HG02763 (cell line): ENCODE results near the gene B3GAT3.
A peak's percentile ranks its signal among the peaks of the same experiment; 100 is the strongest.
"Not testable (repeated sequence)": the region's sequence is repeated elsewhere in the genome, so short reads cannot be mapped to it uniquely, and the experiment has no call there.

Experiments used
- ATAC-seq: cut with Tn5 transposase; IDR thresholded peaks from one replicate; pipeline ENCODE4 v1.9.1; 2021; ENCODE audit warnings: mild to moderate bottlenecking, moderate library complexity; ENCODE audit not compliant: unreplicated experiment

Gene B3GAT3

GRCh38 chr11:62580959-62581715, 40.6 kb downstream of the B3GAT3 start:
- no peak for ATAC-seq

GRCh38 chr11:62579252-62579651, 42.5 kb downstream of the B3GAT3 start:
- ATAC-seq: no peak

GRCh38 chr11:62578541-62578940, 43.2 kb downstream of the B3GAT3 start:
- ATAC-seq: no peak

DNA sequence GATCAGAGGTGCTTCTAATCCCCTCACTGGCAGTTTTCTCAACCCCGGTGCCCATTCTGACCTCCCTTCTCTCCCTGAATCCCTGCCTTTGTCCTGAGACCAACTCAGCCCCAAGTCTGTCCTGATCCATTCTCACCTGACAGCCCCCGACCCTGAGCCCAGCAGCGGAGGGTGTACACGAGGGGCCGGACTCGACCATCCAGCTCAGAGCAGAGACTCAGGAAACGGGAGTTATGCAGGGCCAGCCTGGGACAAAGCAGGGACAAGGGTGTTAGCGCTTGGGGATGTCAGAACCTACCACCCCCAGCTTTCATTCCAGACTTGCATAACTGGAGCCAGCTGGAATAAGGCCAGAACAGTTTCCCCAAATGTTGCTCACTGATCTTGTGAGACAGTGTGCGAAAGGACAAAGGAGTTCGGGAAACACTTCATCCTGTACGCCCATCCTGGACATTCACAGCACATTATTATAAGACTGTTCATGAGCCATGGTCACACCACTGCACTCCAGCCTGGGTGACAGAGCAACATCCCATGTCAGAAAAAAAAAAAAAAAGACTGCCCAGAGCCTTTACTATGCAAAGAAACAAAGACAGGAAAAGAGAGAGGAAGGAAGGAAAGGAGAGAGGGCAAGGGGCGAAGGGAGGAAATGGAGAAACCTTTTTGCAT, 44.6 kb downstream of the B3GAT3 start:
- ATAC-seq: no peak

DNA sequence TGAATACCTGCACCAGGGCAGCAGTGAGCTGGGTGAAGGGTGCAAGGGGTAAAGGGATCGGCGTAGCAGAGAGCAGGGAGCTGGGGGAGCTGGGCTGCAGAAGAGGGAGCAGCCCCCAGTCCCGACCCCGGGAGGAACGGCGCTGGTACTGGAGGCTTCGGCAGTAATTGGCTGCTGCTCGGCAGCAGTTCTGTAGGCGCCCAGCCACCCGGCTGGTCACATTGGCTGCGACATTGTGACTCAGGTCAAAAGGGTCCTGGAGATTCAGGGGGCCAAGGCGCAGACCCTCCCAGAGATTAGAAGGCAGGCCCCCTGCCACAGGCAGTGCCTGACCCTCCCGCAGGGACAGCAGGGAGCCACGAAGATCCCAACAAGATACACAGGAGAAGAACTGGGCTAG, 45.9 kb downstream of the B3GAT3 start:
- no peak for ATAC-seq

DNA sequence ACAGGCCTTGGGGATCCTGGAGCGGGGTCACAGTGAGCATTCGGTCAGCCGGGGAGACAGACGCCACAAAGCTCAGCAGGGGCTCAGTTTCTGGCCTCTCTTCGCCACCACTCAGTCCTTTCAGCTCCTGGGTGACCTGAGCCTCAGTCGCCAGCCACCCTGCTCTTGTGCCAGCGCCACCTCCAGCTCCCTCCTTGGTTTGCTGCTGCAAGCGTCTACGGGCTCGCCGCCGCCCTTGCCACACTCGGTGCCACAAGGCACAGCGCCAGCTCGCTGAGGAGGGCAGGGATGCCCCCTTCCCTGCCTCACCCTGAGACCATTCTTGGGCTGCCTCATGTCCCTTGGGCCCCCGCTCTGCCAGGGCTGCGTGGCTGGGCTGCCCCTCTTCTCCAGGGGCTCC, 46.6 kb downstream of the B3GAT3 start:
- ATAC-seq: no peak

DNA sequence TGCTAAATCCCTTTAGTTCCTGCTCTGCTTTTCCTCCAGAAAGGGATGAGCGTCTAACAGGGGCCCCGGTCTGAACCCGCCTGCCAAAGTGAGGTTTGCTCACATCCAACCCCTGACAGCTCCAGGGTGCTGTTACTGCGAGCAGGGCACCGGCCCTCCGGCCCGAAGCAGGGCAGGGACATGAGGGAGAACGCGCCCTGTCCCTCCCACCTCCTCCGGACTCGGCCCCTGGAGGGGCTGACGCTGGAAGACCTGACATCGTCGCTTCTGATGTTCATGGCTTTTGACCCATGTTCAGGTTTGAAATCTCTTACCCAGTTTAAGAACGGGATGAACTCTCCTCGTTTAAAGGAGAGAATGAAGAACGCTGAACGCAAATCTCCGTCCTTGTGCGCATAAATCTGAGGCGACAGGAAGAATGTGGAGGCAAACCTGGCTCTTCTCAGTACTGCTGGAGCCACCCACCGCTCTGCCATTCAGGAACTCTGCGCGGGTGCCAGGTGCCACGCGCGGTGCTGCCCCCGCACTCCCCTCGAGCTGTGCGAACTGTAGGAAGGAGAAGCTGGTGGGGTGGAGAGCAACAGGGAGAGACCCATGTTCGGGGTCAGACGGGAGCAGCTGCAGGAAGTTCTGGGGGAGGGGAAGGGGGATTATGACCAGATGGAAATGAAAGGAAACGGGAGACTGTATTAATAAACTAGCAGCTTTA, 47.3 kb downstream of the B3GAT3 start:
- peak; percentile 3 for ATAC-seq

DNA sequence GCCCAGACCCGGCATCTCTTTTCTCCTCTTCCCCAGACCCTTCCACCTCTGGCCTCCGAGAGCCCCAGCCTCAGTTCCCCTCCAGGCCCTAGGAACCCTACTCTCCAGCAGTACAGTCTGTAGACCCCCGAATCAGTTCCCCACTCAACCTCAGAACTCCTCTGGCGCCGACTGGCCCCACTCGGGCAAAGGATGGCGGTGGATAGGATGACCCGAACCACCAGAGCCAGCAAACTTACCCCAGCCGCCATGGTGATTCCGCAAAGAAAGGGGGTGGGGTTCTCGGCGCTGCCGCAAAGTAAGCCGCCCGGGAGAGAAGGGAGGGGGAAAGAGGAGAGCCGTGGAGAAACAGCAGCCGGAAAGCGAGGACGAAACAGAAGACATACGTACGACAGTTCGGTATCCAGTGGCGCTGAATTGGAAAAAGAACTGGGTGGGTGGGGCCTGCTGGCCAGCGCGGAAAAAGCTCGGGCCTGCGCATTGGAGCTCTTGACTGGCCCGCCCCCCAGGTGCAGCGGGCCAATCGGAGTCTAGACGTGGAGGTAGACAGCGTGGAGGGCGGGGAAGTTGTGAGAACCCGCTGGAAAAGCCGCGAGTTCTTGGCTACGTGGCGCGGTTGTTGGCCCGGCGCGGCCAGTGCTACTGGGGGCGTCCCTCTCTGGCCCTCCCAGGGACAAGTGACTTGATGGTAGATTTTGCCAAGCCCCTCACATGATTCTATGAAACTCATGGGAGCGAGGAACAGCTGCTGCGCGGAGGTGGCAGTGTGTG, 48.0 kb downstream of the B3GAT3 start, which contains the start of gene EEF1G:
TSS of gene EEF1G (minus strand) at position 300 of the 771 bp plus-strand sequence. CDS start at position 251, 49 bp downstream.
- peak; percentile 85 for ATAC-seq

DNA sequence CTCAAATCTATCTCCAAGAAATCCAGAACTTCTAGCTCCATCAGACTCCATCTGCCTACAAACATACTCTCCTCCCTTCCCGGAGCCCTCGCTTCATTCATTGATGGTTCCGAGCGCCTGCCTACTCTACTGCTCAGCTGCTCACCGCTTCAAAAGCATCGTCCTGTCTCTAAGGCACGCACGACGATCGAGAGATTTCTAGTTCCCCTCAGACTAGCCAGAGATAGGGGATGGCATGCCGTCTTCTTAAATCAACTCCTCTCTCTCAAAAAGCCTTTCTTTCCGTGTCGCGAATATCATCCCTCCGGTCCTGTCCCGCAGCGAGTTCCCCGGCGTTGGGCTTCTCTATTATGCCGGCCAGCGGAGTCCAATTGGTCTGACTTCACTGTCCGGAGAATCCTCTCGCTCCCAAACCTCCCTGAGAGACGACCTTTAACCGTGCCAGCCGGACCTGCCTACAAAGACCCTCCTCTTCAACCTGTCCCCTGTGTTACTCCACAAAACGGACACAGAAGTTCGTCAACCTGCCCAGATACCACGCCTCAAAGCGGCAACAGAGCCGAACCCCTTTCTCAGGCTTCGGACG, 48.7 kb downstream of the B3GAT3 start:
- ATAC-seq: no peak

- no peak for ATAC-seq
These were observed 49.4 kb downstream of the B3GAT3 start for GRCh38 chr11:62572431-62572830.

DNA sequence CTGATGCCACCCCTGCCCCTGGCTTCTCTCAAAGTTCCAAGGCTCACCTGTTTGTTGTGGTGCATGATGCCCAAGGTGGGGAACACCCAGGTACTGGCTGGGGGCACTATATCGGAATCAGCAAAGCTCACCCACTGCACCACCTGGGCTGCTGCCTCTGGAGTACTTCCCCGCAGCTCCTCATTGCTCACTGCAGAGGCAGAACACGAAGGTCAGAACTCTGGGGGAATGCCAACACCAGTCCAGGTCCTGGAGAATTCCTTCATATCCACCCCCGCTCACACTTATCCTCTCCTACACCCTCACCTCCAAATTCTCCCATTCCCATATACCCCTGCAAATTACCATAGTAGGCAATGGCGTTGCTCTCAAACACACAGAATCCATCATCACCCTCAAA, 50.3 kb downstream of the B3GAT3 start:
- ATAC-seq: not testable (repeated sequence)

DNA sequence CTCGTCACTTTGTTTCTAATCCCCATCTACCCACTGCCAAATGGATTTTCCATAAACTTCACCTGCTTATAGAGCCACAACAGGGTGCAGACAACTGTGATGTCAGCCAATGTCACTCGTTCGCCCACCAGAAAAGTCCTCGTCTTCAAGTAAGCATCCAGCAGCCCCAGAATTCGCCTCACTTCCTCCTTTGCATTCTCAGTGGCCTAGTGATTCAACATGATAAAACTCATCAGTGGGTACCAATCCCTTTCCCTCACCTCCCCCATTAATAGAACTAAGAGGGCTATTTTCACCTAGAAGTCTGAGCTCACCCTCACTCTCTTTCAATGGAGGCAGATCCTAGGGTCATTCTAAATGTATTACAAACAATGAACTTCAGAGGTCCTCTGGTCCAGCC, 50.9 kb downstream of the B3GAT3 start:
- not testable (repeated sequence) for ATAC-seq

GRCh38 chr11:62569611-62570010, 52.2 kb downstream of the B3GAT3 start:
- no peak for ATAC-seq

DNA sequence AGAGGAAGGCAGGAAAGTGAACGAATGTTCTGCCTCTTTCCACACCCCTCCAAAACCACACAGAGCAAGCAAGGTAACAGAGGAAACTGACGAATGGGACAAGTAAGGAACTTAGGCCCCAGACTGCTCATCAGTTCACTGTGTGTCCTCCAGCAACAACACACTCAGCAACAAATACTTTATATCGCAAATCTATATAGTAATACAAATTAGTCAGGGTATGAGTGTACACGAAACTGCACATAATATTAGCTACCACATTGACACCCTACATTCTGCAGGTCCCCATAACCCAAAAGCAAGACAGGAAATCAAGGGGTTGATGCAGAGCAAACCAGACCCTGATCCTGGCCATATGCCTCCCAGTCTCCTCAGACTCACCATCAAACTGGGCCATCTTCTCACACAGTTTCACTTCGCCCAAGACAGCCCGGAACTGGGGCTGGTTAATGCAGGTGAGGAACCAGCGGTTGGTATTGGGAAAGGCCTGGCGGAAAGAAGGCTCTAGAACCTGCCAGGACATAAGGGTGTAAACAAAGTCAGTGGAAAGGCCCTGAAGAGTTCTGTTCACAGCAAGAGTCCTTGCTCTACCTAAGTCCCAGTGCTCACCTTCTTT, 54.7 kb downstream of the B3GAT3 start:
- ATAC-seq: no peak

DNA sequence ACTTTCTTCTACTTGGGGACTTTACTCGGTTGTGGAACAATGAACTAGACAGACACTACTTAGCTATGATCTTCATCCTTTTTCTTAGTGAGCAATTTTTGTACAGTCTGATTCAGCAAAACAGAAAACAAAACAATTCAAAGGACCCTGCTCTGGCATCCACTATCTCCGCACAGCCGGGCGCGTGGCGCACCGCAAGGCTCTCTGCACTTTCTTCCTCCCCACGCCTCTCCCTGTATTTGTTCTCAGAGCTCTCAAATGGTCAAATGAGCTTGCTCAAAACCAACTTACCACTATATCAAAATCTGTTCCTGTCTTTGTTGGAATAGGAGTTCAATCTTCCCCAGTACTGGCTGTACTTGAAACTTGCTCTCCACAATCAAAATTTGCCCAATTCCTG, 55.5 kb downstream of the B3GAT3 start:
- no peak for ATAC-seq
